GM21526 (cell line): ENCODE data around the gene WT1.

Experiments used
- ATAC-seq: cut with Tn5 transposase; IDR thresholded peaks from one replicate; pipeline ENCODE4 v1.9.1; 2021; ENCODE audit warnings: moderate library complexity; ENCODE audit not compliant: unreplicated experiment, low FRiP score

The WT1 gene

GRCh38 chr11:32438866-32439489, 3.6 kb upstream of the WT1 start:
- no peak for ATAC-seq

DNA sequence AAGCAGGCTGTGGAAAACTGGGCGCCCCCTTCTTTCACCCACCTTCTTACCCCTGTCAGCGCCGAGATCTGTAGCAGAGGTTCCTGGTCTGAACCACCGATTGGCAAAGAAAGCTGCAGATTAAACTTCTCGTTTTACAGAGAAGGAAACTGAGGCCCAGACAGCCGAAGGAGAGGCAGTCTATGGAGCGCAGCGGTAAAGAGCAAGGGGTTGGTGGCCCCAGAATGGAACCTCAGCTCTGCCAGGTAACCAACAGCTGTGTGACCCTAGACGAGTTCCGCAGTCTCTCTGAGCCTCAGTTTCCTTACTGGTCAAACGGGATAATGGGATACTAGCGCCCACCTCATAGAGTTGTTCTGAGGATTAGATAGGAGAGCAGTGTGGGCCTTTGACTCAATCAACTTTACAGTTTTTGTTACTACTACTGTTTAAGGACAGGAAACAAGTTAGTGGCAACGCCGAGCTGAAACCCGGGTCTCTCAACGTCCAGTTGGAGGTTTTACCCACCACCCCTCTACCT, 3.1 kb upstream of the WT1 start:
- no peak for ATAC-seq

GRCh38 chr11:32437495-32438345, 2.4 kb upstream of the WT1 start:
- no peak for ATAC-seq

GRCh38 chr11:32436751-32437494, 1.6 kb upstream of the WT1 start:
- ATAC-seq = no peak

DNA sequence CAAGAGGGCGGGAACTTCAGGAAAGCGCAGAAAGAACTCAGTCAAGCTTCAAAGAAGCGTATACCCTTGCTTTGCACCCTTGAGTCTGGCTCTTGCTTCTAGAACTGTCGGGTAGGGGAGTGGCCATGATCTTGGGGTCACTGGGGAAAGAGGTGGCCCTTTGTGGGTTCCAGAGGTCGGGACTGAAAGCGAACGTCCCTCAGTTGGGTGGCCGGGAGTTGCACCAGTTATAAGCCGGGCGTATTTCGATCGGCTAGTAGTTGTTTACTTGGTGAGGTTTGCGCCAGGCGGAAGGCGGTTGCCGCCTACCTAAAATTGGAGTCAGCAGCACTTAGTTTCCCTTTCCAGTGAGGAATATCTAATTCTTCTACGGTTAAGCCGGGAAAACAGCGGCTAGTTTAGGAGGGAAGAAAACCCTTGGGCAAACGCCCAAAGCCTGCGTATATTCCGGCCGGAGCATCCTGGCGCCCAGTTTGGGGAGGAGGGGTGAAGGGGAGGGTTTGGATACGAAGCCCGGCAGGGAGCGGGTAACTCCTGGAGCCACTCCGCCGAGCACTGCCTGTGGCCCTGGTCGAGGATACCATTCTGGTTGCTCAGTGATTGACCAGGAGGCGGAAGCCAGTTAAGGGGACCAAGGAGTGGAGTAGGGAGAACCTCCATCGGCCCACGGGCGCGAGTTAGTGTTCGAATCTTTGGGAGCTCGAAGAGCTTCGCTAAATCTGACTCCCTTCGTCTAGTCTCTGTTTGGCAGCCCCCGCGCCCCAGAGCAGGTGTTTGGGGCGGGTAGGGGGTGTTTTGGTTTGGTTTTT, 807 bp upstream of the WT1 start:
- no peak for ATAC-seq

DNA sequence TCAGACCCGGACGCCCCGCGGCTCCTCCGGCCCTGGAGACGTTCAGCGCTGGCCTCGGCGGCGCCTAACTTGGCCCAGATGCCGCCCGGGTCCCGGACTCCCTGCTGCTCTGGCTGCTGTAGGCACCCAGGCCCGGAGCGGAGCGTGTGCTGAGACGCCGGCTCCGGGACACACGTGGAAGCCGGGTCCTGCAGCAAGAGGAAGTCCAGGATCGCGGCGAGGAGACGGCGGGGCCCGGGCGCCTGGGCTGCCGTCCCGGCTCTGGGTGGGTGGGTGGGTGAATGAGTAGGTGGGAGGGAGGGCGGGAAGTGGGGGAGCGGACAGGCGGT, 223 bp downstream of the WT1 start:
- ATAC-seq = no peak

GRCh38 chr11:32434356-32435151, 785 bp downstream of the WT1 start:
- ATAC-seq = no peak

GRCh38 chr11:32433914-32434355, 1.4 kb downstream of the WT1 start:
- no peak for ATAC-seq

GRCh38 chr11:32433101-32433913, 2.0 kb downstream of the WT1 start:
- ATAC-seq = no peak

DNA sequence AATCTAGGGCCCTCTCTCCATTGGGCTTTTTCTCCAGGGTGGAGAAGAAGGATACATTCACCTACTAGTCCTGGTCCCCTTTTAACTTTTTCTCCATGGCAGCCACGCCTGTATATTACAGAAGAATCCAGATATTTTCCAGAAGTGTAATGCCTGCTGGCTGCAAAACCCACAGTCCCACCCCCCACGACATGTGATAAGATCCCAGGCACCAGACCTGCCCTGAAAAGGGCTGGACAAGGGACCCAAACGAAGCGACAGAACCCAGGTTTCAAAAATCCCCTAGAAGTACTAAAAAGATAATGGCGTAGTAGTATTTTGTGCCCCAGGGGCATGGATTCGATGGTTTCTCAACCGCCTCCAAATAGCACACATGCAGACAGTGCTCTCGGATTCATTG, 2.8 kb downstream of the WT1 start:
- no peak for ATAC-seq

DNA sequence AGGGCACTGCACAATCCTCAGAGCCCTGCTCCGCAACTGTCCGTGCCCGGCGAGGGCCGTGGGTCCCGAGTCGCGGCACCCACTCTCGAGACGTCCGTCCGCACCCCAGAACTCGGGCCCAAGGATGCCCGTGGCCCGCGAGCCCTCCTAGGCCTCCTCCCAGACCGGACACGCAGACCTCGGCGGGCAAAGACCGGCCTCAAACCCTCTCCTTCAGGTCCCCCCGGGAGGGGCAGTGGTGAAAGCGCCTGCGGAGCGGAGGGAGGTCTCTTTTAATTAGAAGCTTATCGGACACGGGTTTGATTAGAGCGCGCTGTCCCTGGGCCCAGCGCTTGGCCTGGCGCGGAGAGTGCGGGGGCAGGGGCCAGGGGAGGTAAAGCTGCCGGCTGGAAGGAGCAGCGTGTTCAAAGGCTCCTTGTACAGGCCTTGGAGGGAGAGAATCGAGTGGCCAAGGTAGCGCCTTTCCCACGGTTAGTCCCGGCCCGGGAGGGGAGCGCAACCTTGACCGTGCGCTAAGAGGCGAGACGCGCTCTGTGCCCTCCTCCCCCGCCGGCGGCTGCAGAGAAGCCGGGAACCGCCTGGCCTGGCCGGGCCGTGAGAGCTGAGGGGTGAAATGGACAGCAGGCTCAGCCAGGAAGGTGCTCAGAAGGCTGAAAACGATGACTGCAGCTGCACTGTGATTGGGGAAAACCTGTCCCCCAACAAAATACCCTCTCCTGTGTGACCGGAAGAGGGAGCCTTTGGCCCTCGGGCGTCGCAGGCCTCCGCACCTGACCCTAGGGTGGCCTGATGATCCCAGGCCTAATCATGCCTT, 4.6 kb downstream of the WT1 start:
- ATAC-seq = no peak

- ATAC-seq = no peak
These were observed 5.9 kb downstream of the WT1 start for GRCh38 chr11:32429477-32429876.

DNA sequence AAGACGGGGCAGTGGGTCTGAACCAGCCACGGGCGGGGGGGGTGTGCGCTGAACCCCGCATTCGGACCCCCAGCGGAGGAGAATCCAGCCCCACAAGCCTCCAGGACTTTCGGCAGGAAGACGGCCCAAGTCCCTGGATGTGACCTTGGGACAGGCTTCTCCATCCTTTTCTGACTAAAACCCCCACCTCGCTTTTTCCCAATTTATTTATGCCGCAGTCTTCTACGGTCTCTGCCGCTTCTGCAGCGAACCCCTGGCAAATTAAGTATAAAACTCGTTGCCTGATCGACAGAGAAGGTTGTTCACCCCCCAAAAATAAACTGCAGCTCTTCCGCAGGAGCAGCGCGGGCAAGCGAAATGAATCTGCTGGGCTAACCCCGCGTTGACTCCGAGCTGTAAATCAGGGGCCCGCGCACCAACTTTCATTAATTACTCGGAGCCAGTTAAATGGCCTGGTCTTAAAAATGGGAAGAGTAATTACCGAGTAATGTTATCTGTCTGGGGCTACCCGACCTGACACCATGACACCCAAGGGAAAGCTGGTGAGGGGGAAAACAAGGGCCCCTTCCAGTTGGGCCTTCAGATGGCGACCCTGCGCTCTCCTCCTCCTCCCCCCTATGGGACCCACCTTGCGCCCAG, 6.6 kb downstream of the WT1 start:
- no peak for ATAC-seq

DNA sequence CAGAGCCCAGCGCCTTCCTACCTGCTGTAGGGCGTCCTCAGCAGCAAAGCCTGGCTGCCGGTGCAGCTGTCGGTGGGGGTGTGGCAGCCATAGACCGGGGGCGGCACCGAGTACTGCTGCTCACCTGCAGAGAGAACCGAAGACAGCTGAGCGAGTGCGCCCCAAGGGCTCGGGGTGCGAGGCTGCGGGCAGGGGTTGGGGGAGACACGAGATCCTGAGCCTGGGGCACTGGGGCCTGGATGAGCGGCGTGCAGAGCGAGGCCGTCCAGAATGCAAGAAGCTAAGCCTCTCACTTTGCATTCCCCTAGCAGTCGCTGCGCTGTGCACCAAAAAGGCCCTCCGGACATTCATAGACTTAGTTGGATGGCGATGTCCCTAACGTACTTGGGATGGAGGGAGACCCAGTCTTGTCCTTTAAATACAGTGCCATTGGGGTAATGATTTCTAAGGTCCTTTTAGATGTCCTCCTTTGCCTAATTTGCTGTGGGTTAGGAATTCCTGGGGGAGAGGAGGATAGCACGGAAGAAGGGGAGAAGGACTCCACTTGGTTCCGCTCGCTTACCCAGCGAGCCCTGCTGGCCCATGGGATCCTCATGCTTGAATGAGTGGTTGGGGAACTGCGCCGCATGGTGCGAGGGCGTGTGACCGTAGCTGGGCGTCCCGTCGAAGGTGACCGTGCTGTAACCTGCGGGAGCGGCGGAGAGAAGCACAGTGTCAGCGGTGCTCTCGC, 7.2 kb downstream of the WT1 start:
- ATAC-seq = no peak

- ATAC-seq = no peak
These were observed 7.8 kb downstream of the WT1 start for GRCh38 chr11:32427616-32427934.

DNA sequence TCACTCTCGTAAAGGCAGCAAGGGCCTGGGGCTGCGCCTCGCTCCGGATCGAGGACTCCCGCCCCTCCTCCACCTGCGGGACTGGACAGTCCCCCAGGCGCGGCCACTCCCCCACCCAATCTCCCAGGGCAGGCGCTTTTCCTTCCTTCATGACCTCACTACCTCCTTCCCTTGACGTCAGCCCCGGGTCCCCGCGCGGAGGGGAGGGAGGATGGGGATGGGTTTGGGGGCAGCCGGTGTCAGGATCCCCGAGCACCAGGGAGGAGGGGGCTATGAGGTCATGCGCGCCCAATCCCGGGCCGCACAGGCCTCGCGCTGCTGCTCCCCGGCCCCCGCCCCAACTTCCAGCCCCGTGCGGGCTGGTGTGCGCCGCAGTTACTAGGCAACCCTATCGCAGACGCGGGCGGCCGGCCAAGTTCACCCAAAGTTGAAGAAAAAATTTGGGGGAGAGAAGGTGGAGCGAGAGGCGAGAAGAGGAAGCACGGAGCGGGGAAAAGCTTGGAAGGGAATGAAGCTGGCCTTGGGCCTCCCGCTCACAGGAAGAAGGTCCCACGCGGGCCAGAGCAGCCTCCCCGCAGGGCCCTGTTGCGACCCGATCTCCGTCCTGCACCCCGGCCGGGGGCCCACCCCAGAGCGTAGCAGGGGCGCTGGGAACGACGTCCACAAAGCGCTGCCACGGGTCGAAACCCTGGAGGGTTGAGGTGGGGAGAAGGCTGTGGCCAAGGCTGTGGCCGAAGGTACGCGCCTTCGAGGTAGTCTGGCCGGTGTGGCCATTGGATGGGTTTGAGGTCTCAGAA, 8.3 kb downstream of the WT1 start:
- no peak for ATAC-seq
